Stimulated activated CD8-positive, alpha-beta memory T cell treated with anti-CD3 and anti-CD28 coated beads, Interleukin-12 subunit alpha, Interleukin-12 subunit beta, amount 100 ng/mL, for 24 hours (primary cell): ENCODE measurements around the gene CEL.

ENCODE experiments used
- DNase-seq: peaks from one replicate; pipeline ENCODE4 v3.0.0-alpha.2; 2020; ENCODE audit errors: extremely low read depth

CEL gene

DNA sequence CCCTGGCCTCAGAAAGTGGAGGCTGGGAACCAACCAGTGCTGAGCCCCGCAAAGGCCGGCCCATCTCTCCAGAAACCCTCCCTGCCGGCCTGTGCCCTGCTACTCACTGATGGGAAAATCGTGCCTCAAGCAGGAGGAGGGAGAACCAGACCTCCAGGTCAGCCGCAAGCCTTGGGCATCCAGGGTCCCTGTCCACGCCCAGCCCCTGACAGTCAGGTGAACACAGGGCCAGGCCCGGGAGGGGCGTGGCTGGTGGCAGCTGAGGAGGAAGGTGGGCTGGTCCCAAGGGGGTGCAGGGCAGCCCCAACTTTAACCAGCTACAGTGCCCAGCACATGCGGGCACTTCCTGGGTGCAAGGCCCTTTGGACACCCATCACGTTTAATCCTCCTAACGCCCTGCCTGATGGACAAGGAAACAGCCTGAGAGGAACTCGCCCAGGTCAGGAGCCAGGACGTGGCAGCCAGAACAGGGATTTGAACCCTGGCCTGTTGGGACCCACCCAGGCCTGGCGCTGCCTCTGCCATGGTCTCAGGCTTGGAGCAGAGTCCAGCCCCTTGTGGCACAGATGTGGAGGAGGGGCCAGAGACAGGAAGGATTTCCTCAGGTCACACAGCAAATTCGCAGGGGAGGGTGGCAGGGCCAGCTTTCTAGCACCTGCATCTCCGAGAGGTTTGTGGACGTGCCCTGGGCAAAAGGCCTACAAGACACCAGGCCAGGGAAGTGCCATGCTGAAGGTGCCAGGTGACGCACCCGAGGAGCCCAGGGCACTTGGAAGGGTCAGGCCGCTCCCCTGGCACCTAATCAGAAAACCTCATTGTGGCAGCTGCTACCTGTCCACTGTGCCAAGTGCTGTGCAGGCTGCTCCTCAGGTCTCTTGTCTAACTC lies 54.8 kb downstream of the CEL start:
- DNase-seq = no peak

DNA sequence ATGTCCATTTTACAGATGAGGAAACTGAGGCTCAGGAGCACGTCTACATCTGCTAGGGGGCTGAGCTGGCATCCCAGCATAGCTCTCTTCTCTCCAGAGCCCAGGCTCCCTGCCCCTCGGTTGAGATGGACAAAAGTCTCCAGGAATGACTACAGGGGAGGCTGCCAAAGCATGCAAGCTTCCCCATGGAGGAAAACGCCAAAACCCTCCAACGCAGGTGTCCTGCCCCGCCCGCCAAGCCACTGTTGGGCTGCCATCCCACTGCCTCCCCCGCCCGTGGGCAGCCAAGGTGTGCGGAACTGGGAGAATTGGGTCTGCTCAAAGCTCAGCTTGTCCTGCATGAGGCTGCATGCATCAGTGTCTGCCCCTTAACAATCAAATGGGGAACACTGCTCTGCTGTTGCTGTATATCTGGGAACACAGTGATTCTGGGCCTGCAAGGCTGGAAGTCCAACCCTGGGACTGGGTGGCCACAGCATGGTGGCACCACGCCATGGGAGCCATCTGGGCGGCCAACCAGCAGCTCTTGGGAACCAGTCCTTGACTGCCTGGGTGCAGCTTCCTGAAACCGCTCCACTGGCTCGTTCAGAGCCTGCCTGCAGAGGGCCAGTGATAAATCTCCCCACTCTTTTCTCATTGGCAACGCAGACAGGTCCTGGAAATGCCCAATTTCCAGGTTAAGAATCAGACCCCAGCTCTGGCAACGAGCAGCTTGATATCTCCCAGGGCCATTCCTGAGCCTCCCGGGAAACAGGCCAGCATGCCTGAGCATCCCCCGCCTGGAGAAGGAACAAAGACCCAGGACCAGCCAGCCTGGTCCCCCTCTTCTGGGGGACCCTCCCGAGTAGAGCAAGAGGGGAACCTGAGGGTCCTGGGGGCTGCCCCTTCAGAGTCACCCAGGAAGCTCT lies 55.7 kb downstream of the CEL start:
- DNase-seq = no peak

DNA sequence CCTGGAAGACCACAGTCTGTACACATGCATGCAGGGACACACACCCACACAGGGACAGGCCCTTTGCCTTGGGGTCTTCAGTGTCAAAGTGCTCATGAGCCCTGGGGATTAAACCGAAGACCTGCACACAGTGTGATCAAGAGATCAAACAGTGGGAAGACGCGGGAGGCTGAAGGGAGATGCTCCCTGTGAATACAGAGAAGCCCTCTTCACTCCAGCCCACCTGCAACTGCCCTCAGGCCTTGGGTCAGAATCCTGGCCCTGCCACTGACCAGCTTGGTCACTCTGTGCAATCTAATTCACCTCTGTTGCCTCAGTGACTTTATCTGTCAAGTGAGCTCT lies 56.4 kb downstream of the CEL start:
- DNase-seq = no peak

DNA sequence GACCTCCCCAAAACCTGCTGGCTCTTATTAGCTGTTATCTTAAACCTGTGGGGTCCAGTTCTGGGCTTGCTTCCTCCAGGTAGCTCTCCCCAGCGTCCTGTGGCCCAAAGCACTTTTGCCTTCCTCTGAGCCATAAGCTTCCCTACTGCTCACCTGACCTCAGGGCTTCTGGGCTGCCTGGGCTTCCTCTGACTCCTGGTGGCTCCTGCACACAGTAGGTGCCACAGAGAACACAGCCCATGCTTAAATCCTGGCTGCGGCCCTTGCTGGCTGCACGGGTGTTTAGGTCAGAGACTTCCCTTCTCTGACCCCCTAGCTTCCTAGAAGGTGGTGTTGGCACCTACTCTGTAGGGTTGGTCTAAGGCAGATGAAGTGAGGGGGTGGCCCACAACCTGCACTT lies 56.8 kb downstream of the CEL start:
- DNase-seq = no peak

DNA sequence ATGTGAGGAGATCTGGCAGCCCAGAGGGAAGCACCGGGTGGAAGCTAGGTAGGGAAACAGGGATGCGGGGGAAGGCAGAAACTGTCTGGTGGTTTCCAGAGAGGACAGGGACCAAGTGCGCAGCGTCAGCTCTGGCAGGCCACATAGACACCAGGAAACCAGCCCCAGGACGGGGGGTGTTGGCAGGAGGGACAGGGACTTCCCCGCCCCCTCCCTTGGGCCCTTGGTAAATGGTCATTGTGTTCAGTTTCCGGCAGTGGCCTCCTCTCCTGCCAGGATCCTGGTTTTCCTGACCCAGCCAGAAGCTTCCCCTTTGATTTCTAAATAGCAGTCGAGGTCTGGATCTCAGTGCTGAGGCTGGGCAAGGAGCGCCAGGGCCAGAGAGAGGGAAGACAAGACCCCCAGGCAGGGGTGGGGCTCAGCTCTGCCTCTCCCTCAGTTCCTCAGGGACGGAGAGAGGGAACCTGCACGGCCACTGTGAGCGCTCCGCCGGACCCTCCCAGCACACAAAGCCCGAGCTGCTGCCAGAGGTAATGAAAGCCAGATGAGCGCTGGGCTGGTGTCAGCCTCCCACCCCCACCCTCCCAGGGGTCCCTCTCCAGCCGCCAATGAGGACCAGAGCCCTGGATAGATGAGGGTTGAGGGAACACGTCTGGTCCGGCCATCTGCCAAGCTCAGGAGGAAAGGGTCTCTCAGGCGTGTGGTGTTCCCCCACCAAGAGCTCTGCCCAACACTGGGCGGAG lies 57.5 kb downstream of the CEL start:
- no peak for DNase-seq

DNA sequence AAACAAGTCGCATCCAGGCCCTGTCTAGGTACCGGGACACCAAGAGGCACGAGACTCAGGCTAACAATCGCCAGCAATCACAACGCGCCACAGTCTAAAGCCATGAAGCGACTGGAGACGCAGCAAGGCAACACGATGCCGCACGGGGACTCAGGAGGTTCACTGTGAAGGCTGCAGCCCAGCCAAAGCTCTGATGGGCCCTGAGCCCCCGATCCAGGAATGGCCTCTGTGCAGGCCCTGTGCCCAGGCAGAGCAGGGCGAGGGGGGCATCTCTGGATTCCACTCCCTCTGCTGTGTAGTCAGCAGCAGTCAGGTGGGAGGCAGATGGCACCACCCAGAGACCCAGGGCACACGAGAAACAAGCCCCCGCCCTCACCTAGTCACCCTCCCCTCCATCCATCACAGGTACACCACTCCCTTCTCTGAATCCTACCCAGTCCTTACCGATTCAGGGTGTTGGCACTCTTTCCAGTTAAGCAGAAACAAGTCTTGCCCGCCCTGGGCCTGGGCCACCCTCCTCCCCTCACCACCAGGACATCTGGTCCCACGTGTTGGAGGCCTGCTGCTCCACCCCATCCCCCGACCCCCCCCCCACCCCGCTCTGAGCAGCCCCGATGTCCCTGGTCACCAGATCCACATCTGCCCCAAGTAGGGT lies 58.2 kb downstream of the CEL start:
- DNase-seq = no peak

DNA sequence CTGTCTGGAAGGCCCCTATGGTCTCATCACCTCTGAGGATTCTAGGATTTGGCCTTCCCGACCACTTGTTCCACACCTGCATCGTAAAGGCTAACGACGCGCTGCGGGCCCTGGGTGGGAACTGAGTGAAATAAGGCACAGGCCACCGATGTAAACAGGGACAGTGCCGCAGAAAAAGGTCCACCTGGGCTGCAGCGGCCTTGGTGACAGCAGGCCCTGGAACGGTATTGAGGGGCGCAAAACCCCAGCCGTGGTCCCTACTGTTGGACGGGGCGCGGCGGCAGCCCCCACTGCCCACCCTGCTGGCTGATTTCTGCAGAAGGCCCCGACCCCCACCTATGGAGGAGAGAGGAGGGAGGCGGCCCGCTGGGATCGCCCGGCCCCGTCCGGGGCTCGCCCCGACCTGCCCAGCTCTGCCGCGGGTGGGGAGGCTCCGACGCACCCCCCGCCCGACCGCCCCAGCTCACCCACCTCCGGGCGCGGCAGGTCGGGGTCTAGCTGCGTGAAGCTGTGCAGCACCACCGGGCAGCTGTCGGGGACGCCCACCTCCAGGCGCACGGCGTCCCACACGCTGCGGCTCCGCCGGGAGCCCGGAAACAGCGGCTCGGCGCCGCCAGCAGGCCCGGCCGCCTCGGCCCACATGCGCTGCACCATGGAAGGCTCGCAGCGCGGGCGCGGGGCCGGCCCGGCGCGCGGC lies 58.9 kb downstream of the CEL start:
- DNase-seq = no peak
